K562 (cell line): Measurements from ENCODE around the gene ZNF148. TPM values are rescaled to one million over a fixed set of nuclear protein-coding genes. Genes with fewer than 3 reads are reported as not detected.

Experiments used
- ATAC-seq: fragments of 200-7000 bp; cut with Tn5 transposase; 3 replicates; pipeline ENCODE4 v1.9.1; 2020; ENCODE audit warnings: moderate library complexity
- BruUV-seq: library from RNA; stranded (reverse); fragments of 400-500 nt; replicated peaks from 2 replicates; lab custom pipeline; 2021; lab: Mats Ljungman, UMichigan
- CTCF ChIA-PET: fragments of 300-600 bp; formaldehyde crosslinking; extraction: SDS; loops from one replicate; lab custom pipeline; 2021; ENCODE audit warnings: low intra/inter-chr PET ratio; lab: Yijun Ruan, JAX
- POLR2A ChIA-PET: fragments of 300-600, 350-650 bp; sonication (Branson Sonifier 250); formaldehyde crosslinking; extraction: SDS; loops from one replicate; lab custom pipeline; 2021; ENCODE audit warnings: antibody characterized with exemption, inconsistent platforms; lab: Yijun Ruan, JAX
- DNase-seq, 4 experiments: peaks; one replicate each; pipeline versions ENCODE4 v3.0.0 to v3.0.0-alpha.2; 2011 to 2018; ENCODE audit warnings: low spot score in 3 of 4, mixed read lengths in 3 of 4; ENCODE audit errors: extremely low read depth in 1 of 4
- FAIRE-seq: peaks from 2 replicates; lab custom pipeline; 2011; peaks lifted over from hg19 to GRCh38; lab: Jason Lieb, UNC
- H2AFZ ChIP-seq: 2 replicates; pipeline ENCODE4 v1.6.0; 2011; ENCODE audit warnings: low read depth, low read length, control low read depth, inconsistent platforms
- H3K27ac ChIP-seq: fragments of 200-600 bp; 3 replicates; pipeline ENCODE4 v1.8.0; 2011; ENCODE audit warnings: low read depth, mild to moderate bottlenecking, control low read depth, inconsistent platforms, low read length, moderate library complexity, mixed read lengths; ENCODE audit errors: extremely low read depth
- H3K27me3 ChIP-seq, 2 experiments: fragments of 300-600 bp in 1 of 2; 2 replicates in 1 of 2; 3 replicates in 1 of 2; pipeline versions ENCODE4 v1.6.0 to v1.8.0; 2011; ENCODE audit warnings: inconsistent platforms in 2 of 2, low read length in 2 of 2, mild to moderate bottlenecking in 1 of 2, mixed read lengths in 1 of 2, moderate library complexity in 1 of 2; ENCODE audit not compliant: control insufficient read depth in 2 of 2, insufficient read depth in 2 of 2
- H3K36me3 ChIP-seq: fragments of 300-600 bp; 3 replicates; pipeline ENCODE4 v1.8.0; 2011; ENCODE audit warnings: mild to moderate bottlenecking, low read length, inconsistent platforms; ENCODE audit not compliant: control insufficient read depth, insufficient read depth
- H3K4me1 ChIP-seq, 2 experiments: fragments of 200-600 bp in 1 of 2; replicated peaks in 1 of 2; 2 replicates in 1 of 2; 3 replicates in 1 of 2; pipeline versions ENCODE4 v1.5.1 to v1.8.0; 2011; ENCODE audit warnings: inconsistent platforms in 2 of 2, low read length in 2 of 2, mild to moderate bottlenecking in 1 of 2, mixed read lengths in 1 of 2, moderate library complexity in 1 of 2; ENCODE audit not compliant: control insufficient read depth in 2 of 2, insufficient read depth in 2 of 2
- H3K4me2 ChIP-seq: 2 replicates; pipeline ENCODE4 v1.6.1; 2011; ENCODE audit warnings: low read length, control low read depth, inconsistent platforms, mixed read lengths; ENCODE audit not compliant: insufficient read depth
- H3K4me3 ChIP-seq: fragments of 200-600 bp; sonication (generic), shearing (Covaris generic); 2 replicates; pipeline ENCODE4 v1.5.1; 2016; ENCODE audit warnings: control low read depth, inconsistent platforms
- H3K79me2 ChIP-seq: fragments of 200-600 bp; 3 replicates; pipeline ENCODE4 v1.8.0; 2011; ENCODE audit warnings: low read length, inconsistent platforms; ENCODE audit not compliant: control insufficient read depth, insufficient read depth
- H3K9ac ChIP-seq, 2 experiments: 2 replicates each; pipeline versions ENCODE4 v1.6.0 to v1.6.1; 2011; ENCODE audit warnings: low read depth in 2 of 2, low read length in 2 of 2, control low read depth in 1 of 2, inconsistent platforms in 1 of 2, mild to moderate bottlenecking in 1 of 2, mixed read lengths in 1 of 2; ENCODE audit not compliant: insufficient read depth in 1 of 2
- H3K9me1 ChIP-seq: one replicate; pipeline ENCODE4 v1.6.0; 2011; ENCODE audit warnings: inconsistent platforms, mild to moderate bottlenecking, low read length, moderate library complexity; ENCODE audit not compliant: control insufficient read depth, insufficient read depth
- H3K9me3 ChIP-seq: replicated peaks from 2 replicates; pipeline ENCODE4 v1.5.1; 2011; ENCODE audit warnings: low read depth, low read length, inconsistent platforms; ENCODE audit not compliant: control insufficient read depth, insufficient read depth
- H4K20me1 ChIP-seq: replicated peaks from 2 replicates; pipeline ENCODE4 v1.6.1; 2011; ENCODE audit warnings: low read length, inconsistent platforms, mixed read lengths; ENCODE audit not compliant: control insufficient read depth, insufficient read depth
- BACH1 ChIP-seq: fragments of 200-800 bp; sonication (Bioruptor generic); IDR thresholded peaks from 2 replicates; pipeline ENCODE4 v1.6.1; 2016; ENCODE audit warnings: missing genetic modification characterization, missing compliant biosample characterization
- BCL6 ChIP-seq: fragments of 250-450 bp; sonication (Bioruptor Pico); IDR thresholded peaks from 2 replicates; pipeline ENCODE4 v1.4.0; 2020
- CEBPZ ChIP-seq: fragments of 150-350 bp; IDR thresholded peaks from 2 replicates; pipeline ENCODE4 v1.6.1; 2014; ENCODE audit warnings: low read depth, mild to moderate bottlenecking, low read length, borderline replicate concordance
- HDAC8 ChIP-seq: fragments of 450-650 bp; IDR thresholded peaks from 2 replicates; pipeline ENCODE4 v1.6.1; 2016; ENCODE audit warnings: mild to moderate bottlenecking, missing genetic modification characterization, moderate library complexity, missing compliant biosample characterization
- HOXB6 ChIP-seq: fragments of 250-450 bp; sonication (Bioruptor Pico); IDR thresholded peaks from 2 replicates; pipeline ENCODE4 v1.5.1; 2022; ENCODE audit warnings: mild to moderate bottlenecking, borderline replicate concordance
- NR2C2 ChIP-seq, 2 experiments: fragments of 200-800 bp in 1 of 2; sonication (Bioruptor generic) in 1 of 2; sonication (generic) in 1 of 2; formaldehyde crosslinking in 1 of 2; IDR thresholded peaks; 2 replicates each; pipeline versions ENCODE4 v1.6.1 to v1.8.0; 2016 to 2022; ENCODE audit warnings: mild to moderate bottlenecking in 1 of 2, missing compliant biosample characterization in 1 of 2, missing genetic modification characterization in 1 of 2, missing genetic modification reagents in 1 of 2
- POU5F1 ChIP-seq: fragments of 150-350 bp; IDR thresholded peaks from 2 replicates; pipeline ENCODE4 v1.6.1; 2014; ENCODE audit warnings: borderline replicate concordance, low read length, low read depth, mild to moderate bottlenecking; ENCODE audit not compliant: partially characterized antibody
- RUNX1 ChIP-seq: sonication (generic); IDR thresholded peaks from 2 replicates; pipeline ENCODE4 v1.6.1; 2016; ENCODE audit warnings: antibody characterized with exemption, low read depth
- TBP ChIP-seq: optimal IDR thresholded peaks from 2 replicates; pipeline ENCODE3; 2011; ENCODE audit warnings: low read depth, low read length, improper control_type of control experiment
- USF2 ChIP-seq: sonication (generic); formaldehyde crosslinking; IDR thresholded peaks from 2 replicates; pipeline ENCODE4 v1.5.0; 2020; ENCODE audit warnings: missing genetic modification reagents
- ZNF253 ChIP-seq: fragments of 250-450 bp; sonication (Bioruptor Pico); conservative IDR thresholded peaks from 2 replicates; pipeline ENCODE4 v1.6.1; 2021; ENCODE audit warnings: mild to moderate bottlenecking
- ZNF561 ChIP-seq: fragments of 450-650 bp; formaldehyde crosslinking; conservative IDR thresholded peaks from 2 replicates; pipeline ENCODE4 v1.4.0; 2020; ENCODE audit warnings: mild to moderate bottlenecking, moderate library complexity
- ZNF589 ChIP-seq: fragments of 200-800 bp; sonication (Bioruptor generic); IDR thresholded peaks from 2 replicates; pipeline ENCODE4 v1.6.1; 2016; ENCODE audit warnings: low read depth, missing genetic modification characterization, missing compliant biosample characterization
- WGBS: fragments of 100-300 bp; shearing (Covaris generic); methylation state at CpG from one replicate; pipeline ENCODE4 v1.1.6; 2016; ENCODE audit warnings: low coverage, mixed read lengths; ENCODE audit not compliant: insufficient coverage; ENCODE audit errors: missing lambda C conversion rate; 5-methylcytosine and 5-hydroxymethylcytosine counted together
- in situ Hi-C: fragments of 300-500 bp; cut with MboI; formaldehyde crosslinking; loops from 4 replicates; pipeline ENCODE4 v1.15.0; 2018; ENCODE audit warnings: inconsistent platforms, mixed read lengths
- intact Hi-C: fragments of 100-400 bp; cut with micrococcal nuclease; formaldehyde crosslinking; loops from 2 replicates; pipeline ENCODE4 v1.14.2; 2022
- polyA plus RNA-seq, 8 experiments: library from polyadenylated mRNA; depleted of rRNA in 4 of 8; stranded (reverse) in 5 of 8; unstranded in 3 of 8; fragments of >200 nt; fragmentation: Nextera tagmentation in 2 of 8; fragmentation: Illumina TruSeq in 1 of 8; extraction: Ambion mirVana in 2 of 8; extraction: Trizol in 1 of 8; gene quantifications; 2 replicates each; pipeline versions ENCODE4 v1.2.1 to v1.2.3, GENCODE V29; 2011 to 2014; ENCODE audit warnings: inconsistent platforms in 1 of 8, missing spikeins in 1 of 8
- total RNA-seq, 7 experiments: library from RNA; depleted of rRNA in 6 of 7; stranded (reverse); fragments of >200 nt in 6 of 7; fragmentation: Illumina TruSeq in 2 of 7; extraction: Trizol in 2 of 7; gene quantifications; 2 replicates each; pipeline versions ENCODE4 v1.2.1 to v1.2.3, GENCODE V29; 2011 to 2021; ENCODE audit warnings: low replicate concordance in 1 of 7
- TF ChIP-seq, protein P1 (sequence below): fragments of 250-450 bp; sonication (Bioruptor Pico); IDR thresholded peaks from 2 replicates; pipeline ENCODE4 v1.8.0; 2022; ENCODE audit warnings: inconsistent platforms

The ZNF148 gene
- total and polyA plus RNA-seq, 9 of the 15 experiments (the other 6 are each of a cell fraction or from before 2014, with no cell fraction given), result 2.7 to 15.1 (median 8.3) TPM

DNA sequence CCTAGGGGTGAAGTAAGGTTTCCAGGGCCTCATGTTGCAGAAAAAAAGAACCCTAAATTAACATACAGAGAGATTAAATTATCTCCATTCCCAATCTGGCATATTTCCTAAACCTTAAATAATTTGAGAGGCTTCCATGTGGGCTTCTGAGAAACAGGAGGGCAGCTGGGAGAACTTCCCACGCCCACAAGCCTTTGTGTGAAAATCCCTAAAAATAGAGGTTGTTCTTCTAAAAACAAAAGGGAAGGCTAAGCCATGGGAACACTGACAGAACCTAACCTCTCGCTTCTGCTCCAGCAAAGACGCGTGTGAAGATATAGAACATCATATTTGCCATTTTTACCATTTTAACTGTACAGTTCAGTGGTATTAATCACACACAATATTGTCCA, 161.8 kb downstream of the ZNF148 start:
- no peak for FAIRE-seq
- H3K79me2 ChIP-seq, result no peaks in the 10 kb centered on the region
- no peak overlapping the region for H3K4me3 ChIP-seq
- in situ Hi-C loops (no loop called here), intact Hi-C loops (no loop called here)
- DNase-seq, result no peak
- no peak overlapping the region for H3K4me2 ChIP-seq
- peaks cover 0 to 6% of the 10 kb centered on the region in 2 experiments; a peak in 1 of 5 replicates for H3K27me3 ChIP-seq
- H3K9me1 ChIP-seq, result no peaks in the 10 kb centered on the region
- H3K4me1 ChIP-seq, result peaks cover 0 to 9% of the 10 kb centered on the region in 2 experiments; a peak in 2 of 5 replicates
- no peaks in the 10 kb centered on the region for H3K9me3 ChIP-seq
- no peak overlapping the region for H2AFZ ChIP-seq
- POLR2A ChIA-PET, result no interaction called here
- H4K20me1 ChIP-seq, result no peaks in the 10 kb centered on the region
- WGBS, result 39% methylated on average over 4 of the region's 4 CpGs
- no peak for ATAC-seq
- H3K36me3 ChIP-seq, result no peaks in the 10 kb centered on the region
- no peak overlapping the region for H3K27ac ChIP-seq
- CTCF ChIA-PET, result no interaction called here
- TF ChIP-seq USF2 (CRISPR knock-in tag) (no peak), BACH1 (no peak), BCL6 (CRISPR knock-in tag) (no peak), RUNX1 (no peak), POU5F1 (no peak), HDAC8 (tag) (no peak), CEBPZ (no peak), ZNF561 (CRISPR knock-in tag) (no peak), ZNF589 (CRISPR knock-in tag) (no peak), HOXB6 (CRISPR knock-in tag) (no peak), TBP (no peak), NR2C2 (CRISPR knock-in tag; IDR thresholded peaks at IDR 0.05) (no peak), NR2C2 (tag; IDR thresholded peaks at IDR 0.05) (no peak), ZNF253 (CRISPR knock-in tag) (no peak)
- TF ChIP-seq, protein P1, sequence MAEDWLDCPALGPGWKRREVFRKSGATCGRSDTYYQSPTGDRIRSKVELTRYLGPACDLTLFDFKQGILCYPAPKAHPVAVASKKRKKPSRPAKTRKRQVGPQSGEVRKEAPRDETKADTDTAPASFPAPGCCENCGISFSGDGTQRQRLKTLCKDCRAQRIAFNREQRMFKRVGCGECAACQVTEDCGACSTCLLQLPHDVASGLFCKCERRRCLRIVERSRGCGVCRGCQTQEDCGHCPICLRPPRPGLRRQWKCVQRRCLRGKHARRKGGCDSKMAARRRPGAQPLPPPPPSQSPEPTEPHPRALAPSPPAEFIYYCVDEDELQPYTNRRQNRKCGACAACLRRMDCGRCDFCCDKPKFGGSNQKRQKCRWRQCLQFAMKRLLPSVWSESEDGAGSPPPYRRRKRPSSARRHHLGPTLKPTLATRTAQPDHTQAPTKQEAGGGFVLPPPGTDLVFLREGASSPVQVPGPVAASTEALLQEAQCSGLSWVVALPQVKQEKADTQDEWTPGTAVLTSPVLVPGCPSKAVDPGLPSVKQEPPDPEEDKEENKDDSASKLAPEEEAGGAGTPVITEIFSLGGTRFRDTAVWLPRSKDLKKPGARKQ (CRISPR knock-in tag), result no peak
- TF ChIP-seq, all 486 proteins: peak for 0
- no TSS peak for BruUV-seq
- H3K9ac ChIP-seq, result no peak overlapping the region
